Keratinocyte (primary cell): ENCODE data around the gene MZB1. TPM values are rescaled to one million over a fixed set of nuclear protein-coding genes. Genes with fewer than 3 reads are reported as not detected.

Experiments used
- DNase-seq: peaks from one replicate; pipeline ENCODE4 v3.0.0-alpha.2; 2011; ENCODE audit warnings: low read depth, missing footprints, low spot score
- FAIRE-seq: peaks from 2 replicates; lab custom pipeline; 2011; peaks lifted over from hg19 to GRCh38; lab: Jason Lieb, UNC
- H2AFZ ChIP-seq: 2 replicates; pipeline ENCODE4 v1.6.0; 2012; ENCODE audit warnings: low read length, control low read depth, inconsistent platforms; ENCODE audit not compliant: control insufficient read depth
- H3K27ac ChIP-seq: 2 replicates; pipeline ENCODE4 v1.5.1; 2011; ENCODE audit warnings: low read length; ENCODE audit not compliant: control insufficient read depth, insufficient read depth
- H3K27me3 ChIP-seq: 3 replicates; pipeline ENCODE4 v1.6.0; 2011; ENCODE audit warnings: low read length; ENCODE audit not compliant: control insufficient read depth, insufficient read depth; ENCODE audit errors: extremely low read depth
- H3K36me3 ChIP-seq, 2 experiments: 2 replicates in 1 of 2; 3 replicates in 1 of 2; pipeline ENCODE4 v1.5.1; 2011; ENCODE audit warnings: low read length in 2 of 2, mild to moderate bottlenecking in 1 of 2; ENCODE audit not compliant: control insufficient read depth in 2 of 2, insufficient read depth in 2 of 2; ENCODE audit errors: extremely low read depth in 1 of 2
- H3K4me1 ChIP-seq: 3 replicates; pipeline ENCODE4 v1.5.1; 2011; ENCODE audit warnings: low read length; ENCODE audit not compliant: control insufficient read depth, insufficient read depth; ENCODE audit errors: extremely low read depth
- H3K4me2 ChIP-seq: 3 replicates; pipeline ENCODE4 v1.6.0; 2011; ENCODE audit warnings: low read depth, low read length; ENCODE audit not compliant: control insufficient read depth, insufficient read depth; ENCODE audit errors: extremely low read depth
- H3K4me3 ChIP-seq, 3 experiments: fragments of 200-600 bp in 1 of 3; sonication (generic) in 1 of 3; 2 replicates in 2 of 3; 3 replicates in 1 of 3; pipeline ENCODE4 v1.5.1; 2011 to 2016; ENCODE audit warnings: low read length in 3 of 3, mild to moderate bottlenecking in 3 of 3, control low read depth in 2 of 3, inconsistent platforms in 1 of 3, low read depth in 1 of 3, mixed read lengths in 1 of 3, mixed run types in 1 of 3, moderate library complexity in 1 of 3; ENCODE audit not compliant: control insufficient read depth in 2 of 3, insufficient read depth in 2 of 3; ENCODE audit errors: extremely low read depth in 1 of 3
- H3K79me2 ChIP-seq: 2 replicates; pipeline ENCODE4 v1.6.0; 2012; ENCODE audit warnings: low read length; ENCODE audit not compliant: control insufficient read depth, insufficient read depth
- H3K9ac ChIP-seq: 3 replicates; pipeline ENCODE4 v1.6.0; 2011; ENCODE audit warnings: low read length; ENCODE audit not compliant: control insufficient read depth, insufficient read depth; ENCODE audit errors: extremely low read depth
- H3K9me1 ChIP-seq: 3 replicates; pipeline ENCODE4 v1.6.0; 2011; ENCODE audit warnings: low read length; ENCODE audit not compliant: control insufficient read depth, insufficient read depth; ENCODE audit errors: extremely low read depth
- H3K9me3 ChIP-seq: 2 replicates; pipeline ENCODE4 v1.5.1; 2012; ENCODE audit warnings: low read depth, low read length; ENCODE audit not compliant: control insufficient read depth
- H4K20me1 ChIP-seq: 3 replicates; pipeline ENCODE4 v1.6.0; 2011; ENCODE audit warnings: low read length; ENCODE audit not compliant: control insufficient read depth, insufficient read depth; ENCODE audit errors: extremely low read depth
- CTCF ChIP-seq, 3 experiments: IDR thresholded peaks in 1 of 3; conservative IDR thresholded peaks in 1 of 3; optimal IDR thresholded peaks in 1 of 3; 2 replicates in 2 of 3; 3 replicates in 1 of 3; pipeline versions ENCODE3 to v1.5.1; 2011; ENCODE audit warnings: low read length in 3 of 3, mild to moderate bottlenecking in 3 of 3, moderate library complexity in 2 of 3, control low read depth in 1 of 3, inconsistent platforms in 1 of 3; ENCODE audit not compliant: insufficient read depth in 2 of 3; ENCODE audit errors: extremely low read depth in 1 of 3
- EZH2 ChIP-seq: IDR thresholded peaks from one replicate; pipeline ENCODE4 v1.6.1; 2012; ENCODE audit warnings: inconsistent platforms, mild to moderate bottlenecking, low read length, moderate library complexity
- dilution Hi-C: fragments of 300-500 bp; cut with MboI; formaldehyde crosslinking; loops from one replicate; pipeline ENCODE4 v1.7.0; 2020; ENCODE audit warnings: low sequenced_read_pairs; ENCODE audit not compliant: extremely low pct_ligation_motif_present
- polyA plus RNA-seq, 5 experiments: library from polyadenylated mRNA; depleted of rRNA in 3 of 5; stranded (reverse) in 3 of 5; stranded (forward) in 1 of 5; unstranded in 1 of 5; fragments of >200 nt; gene quantifications; 1 replicate in 1 of 5; 2 replicates in 3 of 5; 3 replicates in 1 of 5; pipeline versions ENCODE4 v1.2.1 to v1.2.3, GENCODE V29; 2011 to 2012; ENCODE audit warnings: missing spikeins in 2 of 5, low read depth in 1 of 5, low replicate concordance in 1 of 5

MZB1 gene
- polyA plus RNA-seq, 1 donor (not counting 4 experiments of a cell fraction or from before 2014, with no cell fraction given): not detected

GRCh38 chr5:139408191-139408590 is 18.5 kb upstream of the MZB1 start:
- dilution Hi-C loops: no loop called here
- no peak for FAIRE-seq

GRCh38 chr5:139407517-139407916 is 17.8 kb upstream of the MZB1 start:
- no peak overlapping the region for H3K27ac ChIP-seq
- FAIRE-seq: no peak
- peaks cover 14% of the 10 kb centered on the region for H3K4me1 ChIP-seq
- TF ChIP-seq CTCF (optimal IDR thresholded peaks at IDR 0.05 in 1 of 3, IDR thresholded peaks at IDR 0.05 in 1 of 3, conservative IDR thresholded peaks at IDR 0.05 in 1 of 3; ENCODE audit: extremely low read depth in 1 of 3, insufficient read depth in 2 of 3, low read length in 3 of 3): no peak
- TF ChIP-seq EZH2: no peak
- H4K20me1 ChIP-seq: no peaks in the 10 kb centered on the region
- no peaks in the 10 kb centered on the region for H3K9me1 ChIP-seq
- H3K9ac ChIP-seq: no peak overlapping the region
- H3K4me2 ChIP-seq: no peak overlapping the region
- no peak for DNase-seq
- no peaks in the 10 kb centered on the region for H3K27me3 ChIP-seq
- no peaks in the 10 kb centered on the region for H3K9me3 ChIP-seq
- H3K79me2 ChIP-seq: no peaks in the 10 kb centered on the region
- H3K36me3 ChIP-seq: no peaks in the 10 kb centered on the region
- dilution Hi-C loops: no loop called here
- H3K4me3 ChIP-seq: no peak overlapping the region
- H2AFZ ChIP-seq: no peak overlapping the region

More at GRCh38 chr5:139408191-139408590, 18.5 kb upstream of the MZB1 start:
- Histone ChIP-seq H3K27ac (no peak overlapping the region), H3K4me1 (peaks cover 10% of the 10 kb centered on the region), H3K4me3 (no peak overlapping the region), H3K4me2 (no peak overlapping the region), H3K79me2 (no peaks in the 10 kb centered on the region), H3K27me3 (no peaks in the 10 kb centered on the region), H3K9ac (no peak overlapping the region), H2AFZ (no peak overlapping the region), H3K36me3 (no peaks in the 10 kb centered on the region), H4K20me1 (no peaks in the 10 kb centered on the region), H3K9me3 (no peaks in the 10 kb centered on the region), H3K9me1 (no peaks in the 10 kb centered on the region)
- no peak for DNase-seq
- no peak for TF ChIP-seq EZH2
- no peak for TF ChIP-seq CTCF (optimal IDR thresholded peaks at IDR 0.05 in 1 of 3, IDR thresholded peaks at IDR 0.05 in 1 of 3, conservative IDR thresholded peaks at IDR 0.05 in 1 of 3; ENCODE audit: extremely low read depth in 1 of 3, insufficient read depth in 2 of 3, low read length in 3 of 3)
